MM.1S (cell line): ENCODE measurements around the gene DDX27.

Experiments used
- EZH2 ChIP-seq: fragments of 300-600 bp; sonication (generic); optimal IDR thresholded peaks from 2 replicates; pipeline ENCODE3; 2017; ENCODE audit warnings: low read depth, mild to moderate bottlenecking, antibody characterized with exemption, low read length, mixed read lengths
- TF ChIP-seq, protein P1 (sequence below): fragments of 300-600 bp; sonication (generic); IDR thresholded peaks from 2 replicates; pipeline ENCODE4 v1.5.1; 2016; ENCODE audit warnings: antibody characterized with exemption, low read length, mixed read lengths

GRCh38 chr20:49230021-49230420 lies 10.8 kb downstream of the DDX27 start:
- TF ChIP-seq, protein P1, sequence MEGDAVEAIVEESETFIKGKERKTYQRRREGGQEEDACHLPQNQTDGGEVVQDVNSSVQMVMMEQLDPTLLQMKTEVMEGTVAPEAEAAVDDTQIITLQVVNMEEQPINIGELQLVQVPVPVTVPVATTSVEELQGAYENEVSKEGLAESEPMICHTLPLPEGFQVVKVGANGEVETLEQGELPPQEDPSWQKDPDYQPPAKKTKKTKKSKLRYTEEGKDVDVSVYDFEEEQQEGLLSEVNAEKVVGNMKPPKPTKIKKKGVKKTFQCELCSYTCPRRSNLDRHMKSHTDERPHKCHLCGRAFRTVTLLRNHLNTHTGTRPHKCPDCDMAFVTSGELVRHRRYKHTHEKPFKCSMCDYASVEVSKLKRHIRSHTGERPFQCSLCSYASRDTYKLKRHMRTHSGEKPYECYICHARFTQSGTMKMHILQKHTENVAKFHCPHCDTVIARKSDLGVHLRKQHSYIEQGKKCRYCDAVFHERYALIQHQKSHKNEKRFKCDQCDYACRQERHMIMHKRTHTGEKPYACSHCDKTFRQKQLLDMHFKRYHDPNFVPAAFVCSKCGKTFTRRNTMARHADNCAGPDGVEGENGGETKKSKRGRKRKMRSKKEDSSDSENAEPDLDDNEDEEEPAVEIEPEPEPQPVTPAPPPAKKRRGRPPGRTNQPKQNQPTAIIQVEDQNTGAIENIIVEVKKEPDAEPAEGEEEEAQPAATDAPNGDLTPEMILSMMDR: no peak
- no peak for TF ChIP-seq EZH2
